Right ventricle myocardium superior (tissue), 1 donor: ENCODE data around the gene SLC41A3. TPM values are rescaled to one million over a fixed set of nuclear protein-coding genes. Genes with fewer than 3 reads are reported as not detected.

ENCODE experiments used
- ATAC-seq: fragments of 200-7000 bp; cut with Tn5 transposase; one replicate; pipeline ENCODE4 v1.9.1; 2020; ENCODE audit warnings: mild to moderate bottlenecking; ENCODE audit not compliant: poor library complexity
- DNase-seq: peaks from one replicate; pipeline ENCODE4 v3.0.0-alpha.2; 2020
- intact Hi-C: fragments of 100-400 bp; cut with DNase I; formaldehyde crosslinking; loops from one replicate; pipeline ENCODE4 v1.11.2; 2022
- total RNA-seq: library from RNA; stranded (reverse); fragmentation: NEBNext Ultra II Directional; extraction: Animal tissue kit (Norgen Biotek cat#: 25700); gene quantifications from one replicate; pipeline ENCODE4 v1.2.1, GENCODE V29; 2021
- donor health status: DM: no; HTN: yes; CAD: no; lungs with severe emphysema.

Gene SLC41A3
- total RNA-seq, 1 donor from 2014 or later = 34.7 TPM

GRCh38 chr3:126064627-126065258 lies 19.2 kb downstream of the SLC41A3 start:
- DNase-seq = no peak
- ATAC-seq = no peak
- intact Hi-C loops = no loop called here

GRCh38 chr3:126063358-126063965 lies 20.5 kb downstream of the SLC41A3 start:
- DNase-seq (no peak), ATAC-seq (no peak)
- intact Hi-C loops = no loop called here

- DNase-seq (no peak), ATAC-seq (no peak)
- intact Hi-C loops = no loop called here
Observed at GRCh38 chr3:126061301-126062032, 22.5 kb downstream of the SLC41A3 start.

GRCh38 chr3:126060613-126061145 lies 23.2 kb downstream of the SLC41A3 start:
- intact Hi-C loops = no loop called here
- peak; percentile 13 for ATAC-seq
- DNase-seq = no peak

- intact Hi-C loops = no loop called here
- ATAC-seq = peak; percentile 18
- no peak for DNase-seq
Observed at GRCh38 chr3:126058666-126059065, 25.3 kb downstream of the SLC41A3 start.

- no peak for ATAC-seq
- no peak for DNase-seq
- intact Hi-C loops = no loop called here
Observed at GRCh38 chr3:126057936-126058335, 26.0 kb downstream of the SLC41A3 start.

- ATAC-seq (no peak), DNase-seq (no peak)
- intact Hi-C loops = no loop called here
Observed at GRCh38 chr3:126057501-126057819, 26.5 kb downstream of the SLC41A3 start.

GRCh38 chr3:126056681-126057500 lies 27.0 kb downstream of the SLC41A3 start:
- ATAC-seq (peak; percentile 84), DNase-seq (peak; percentile 76)
- intact Hi-C loops = no loop called here

GRCh38 chr3:126056088-126056487 lies 27.8 kb downstream of the SLC41A3 start:
- intact Hi-C loops = no loop called here
- DNase-seq = no peak
- no peak for ATAC-seq

GRCh38 chr3:126054870-126055269 lies 29.1 kb downstream of the SLC41A3 start:
- intact Hi-C loops = no loop called here
- ATAC-seq (no peak), DNase-seq (no peak)

- no peak for ATAC-seq
- intact Hi-C loops = no loop called here
Observed at GRCh38 chr3:126053949-126054569, 29.9 kb downstream of the SLC41A3 start.

GRCh38 chr3:126053513-126053912 lies 30.4 kb downstream of the SLC41A3 start:
- DNase-seq (no peak), ATAC-seq (no peak)
- intact Hi-C loops = no loop called here

More at GRCh38 chr3:126053949-126054569, 29.9 kb downstream of the SLC41A3 start:
- no peak for DNase-seq

GRCh38 chr3:126052196-126053058 lies 31.5 kb downstream of the SLC41A3 start:
- DNase-seq (no peak), ATAC-seq (no peak)
- intact Hi-C loops = no loop called here

- DNase-seq = no peak
- no peak for ATAC-seq
- intact Hi-C loops = no loop called here
Observed at GRCh38 chr3:126051741-126052140, 32.2 kb downstream of the SLC41A3 start.

GRCh38 chr3:126051234-126051633 lies 32.7 kb downstream of the SLC41A3 start:
- intact Hi-C loops = no loop called here
- ATAC-seq = no peak
- no peak for DNase-seq

- DNase-seq (no peak), ATAC-seq (no peak)
- intact Hi-C loops = no loop called here
Observed at GRCh38 chr3:126050626-126051025, 33.3 kb downstream of the SLC41A3 start.

GRCh38 chr3:126050050-126050392 lies 33.9 kb downstream of the SLC41A3 start:
- DNase-seq (no peak), ATAC-seq (no peak)
- intact Hi-C loops = no loop called here
